Measurements from ENCODE around the gene CBX1.

DNA sequence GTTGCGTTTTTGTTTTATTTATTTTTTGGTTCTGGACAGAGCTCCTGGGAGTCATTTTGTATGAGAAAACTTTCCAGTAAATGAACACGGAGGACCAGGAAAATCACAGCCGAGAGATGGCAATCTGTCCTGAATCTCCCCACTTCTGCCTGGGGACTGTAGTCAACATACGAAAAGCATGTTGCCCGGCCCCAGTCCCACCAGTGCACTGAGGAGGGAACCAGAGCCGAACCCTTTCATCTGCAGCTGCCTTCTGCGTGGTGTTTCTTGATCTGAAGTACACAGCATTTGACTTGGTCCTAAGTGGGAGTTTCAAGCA lies 25.2 kb upstream of the CBX1 start:
- TF ChIP-seq SMYD3 (CRISPR knock-in tag; IDR thresholded peaks at IDR 0.05), result no peak
- TF ChIP-seq GTF2F1 (IDR thresholded peaks at IDR 0.05; ENCODE audit: low read length), result no peak
- no peak for TF ChIP-seq JUNB (CRISPR knock-in tag; IDR thresholded peaks at IDR 0.05; ENCODE audit: borderline replicate concordance)
- TF ChIP-seq CREB1 (IDR thresholded peaks at IDR 0.05), result no peak
- TF ChIP-seq CREB1 (CRISPR knock-in tag; IDR thresholded peaks at IDR 0.05), result no peak
- no peak for TF ChIP-seq POLR2A (IDR thresholded peaks at IDR 0.05; ENCODE audit: insufficient read depth in 1 of 2, low read depth in 2 of 2, low read length in 2 of 2)
- TF ChIP-seq TBL1XR1 (IDR thresholded peaks at IDR 0.05; ENCODE audit: borderline replicate concordance, low read length, partially characterized antibody), result no peak
